SH-SY5Y (cell line): Measurements from ENCODE around the gene SFXN1.

ENCODE experiments used
- GATA2 ChIP-seq: IDR thresholded peaks from 2 replicates; pipeline ENCODE4 v1.6.1; 2011; ENCODE audit warnings: mild to moderate bottlenecking, low read depth, low read length
- GATA3 ChIP-seq: IDR thresholded peaks from 2 replicates; pipeline ENCODE4 v1.6.1; 2011; ENCODE audit warnings: low read depth, mild to moderate bottlenecking, low read length, moderate library complexity

Gene SFXN1

GRCh38 chr5:175478384-175479124 is at the start of gene SFXN1:
Gene SFXN1, plus strand, starts transcription at chr5:175478560. Its CDS starts 13,544 bp downstream, at chr5:175492104.
- no peak for TF ChIP-seq GATA3
- no peak for TF ChIP-seq GATA2

- TF ChIP-seq GATA2 (no peak), GATA3 (no peak)
Observed at GRCh38 chr5:175434800-175435199, 43.6 kb upstream of the SFXN1 start.

GRCh38 chr5:175436359-175436758 is 42.0 kb upstream of the SFXN1 start:
- TF ChIP-seq GATA3 (no peak), GATA2 (no peak)

- TF ChIP-seq GATA3, result no peak
- TF ChIP-seq GATA2, result no peak
Observed at GRCh38 chr5:175438234-175438857, 40.0 kb upstream of the SFXN1 start.

GRCh38 chr5:175443514-175444059 is 34.8 kb upstream of the SFXN1 start:
- TF ChIP-seq GATA3, result no peak
- TF ChIP-seq GATA2, result no peak

GRCh38 chr5:175444060-175444904 is 34.1 kb upstream of the SFXN1 start, which contains the start of gene DRD1:
Gene DRD1, minus strand, starts transcription at chr5:175444182. Its CDS starts 1,083 bp downstream, at chr5:175443099.
- TF ChIP-seq GATA2 (no peak), GATA3 (no peak)

- TF ChIP-seq GATA2, result no peak
- TF ChIP-seq GATA3, result no peak
Observed at GRCh38 chr5:175444905-175445456, 33.4 kb upstream of the SFXN1 start.

GRCh38 chr5:175447571-175447970 is 30.8 kb upstream of the SFXN1 start:
- TF ChIP-seq GATA2, result no peak; the same call in 1 of the 2 replicates
- no peak for TF ChIP-seq GATA3

- TF ChIP-seq GATA3 (no peak), GATA2 (no peak)
Observed at GRCh38 chr5:175448276-175448675, 30.1 kb upstream of the SFXN1 start.

- no peak for TF ChIP-seq GATA3
- no peak for TF ChIP-seq GATA2
Observed at GRCh38 chr5:175452166-175452565, 26.2 kb upstream of the SFXN1 start.

- no peak for TF ChIP-seq GATA2
- no peak for TF ChIP-seq GATA3
Observed at GRCh38 chr5:175456105-175456742, 22.1 kb upstream of the SFXN1 start.

- no peak for TF ChIP-seq GATA3
- no peak for TF ChIP-seq GATA2
Observed at GRCh38 chr5:175457466-175457865, 20.9 kb upstream of the SFXN1 start.

- TF ChIP-seq GATA2, result no peak
- no peak for TF ChIP-seq GATA3
Observed at GRCh38 chr5:175460126-175460525, 18.2 kb upstream of the SFXN1 start.
